A549 (cell line): ENCODE measurements around the gene PCED1B. TPM values are rescaled to one million over a fixed set of nuclear protein-coding genes. Genes with fewer than 3 reads are reported as not detected.

Experiments used
- ATAC-seq, 2 experiments: fragments of 200-7000 bp in 1 of 2; fragments of >200 bp in 1 of 2; cut with Nextera tagmentation in 1 of 2; cut with Tn5 transposase in 1 of 2; 3 replicates each; pipeline versions ENCODE4 v1.8.0 to v1.9.1; 2018 to 2020; ENCODE audit warnings: mild to moderate bottlenecking in 1 of 2, moderate library complexity in 1 of 2
- CTCF ChIA-PET: fragments of 300-600 bp; sonication (Branson Sonifier 250); formaldehyde crosslinking; extraction: SDS; loops from one replicate; lab custom pipeline; 2021; ENCODE audit warnings: antibody characterized with exemption, inconsistent platforms; lab: Yijun Ruan, JAX
- POLR2A ChIA-PET: fragments of 350-600 bp; formaldehyde crosslinking; extraction: SDS; loops from one replicate; lab custom pipeline; 2021; ENCODE audit warnings: antibody characterized with exemption, inconsistent platforms; lab: Yijun Ruan, JAX
- DNase-seq, 2 experiments: peaks; one replicate each; pipeline versions ENCODE4 v3.0.0 to v3.0.0-alpha.2; 2011 to 2016; ENCODE audit warnings: low read depth in 1 of 2, low spot score in 1 of 2
- FAIRE-seq: peaks from 2 replicates; lab custom pipeline; 2011; peaks lifted over from hg19 to GRCh38; lab: Jason Lieb, UNC
- H3K27ac ChIP-seq, 2 experiments: fragments of >200 bp; sonication (Bioruptor Twin); formaldehyde crosslinking; 3 replicates each; pipeline ENCODE4 v1.5.1; 2016 to 2017
- H3K4me1 ChIP-seq: fragments of >200 bp; sonication (Bioruptor Twin); formaldehyde crosslinking; 3 replicates; pipeline ENCODE4 v1.6.1; 2016
- H3K4me2 ChIP-seq: fragments of >200 bp; sonication (Bioruptor Twin); formaldehyde crosslinking; 3 replicates; pipeline ENCODE4 v1.6.1; 2016
- H3K4me3 ChIP-seq: fragments of >200 bp; sonication (Bioruptor Twin); formaldehyde crosslinking; 3 replicates; pipeline ENCODE4 v1.5.1; 2016
- H3K9me3 ChIP-seq: fragments of >200 bp; sonication (Bioruptor Twin); formaldehyde crosslinking; 3 replicates; pipeline ENCODE4 v1.6.1; 2016
- BHLHE40 ChIP-seq: IDR thresholded peaks from 2 replicates; pipeline ENCODE4 v1.6.1; 2012; ENCODE audit warnings: low read depth, low read length, inconsistent platforms
- EHF ChIP-seq: fragments of 250-450 bp; sonication (Bioruptor Pico); IDR thresholded peaks from 2 replicates; pipeline ENCODE4 v1.5.0; 2020; ENCODE audit warnings: mild to moderate bottlenecking
- FOXS1 ChIP-seq: fragments of 250-450 bp; sonication (Bioruptor Pico); IDR thresholded peaks from 2 replicates; pipeline ENCODE4 v1.5.0; 2020; ENCODE audit warnings: mild to moderate bottlenecking, moderate library complexity
- HEYL ChIP-seq: fragments of 250-450 bp; sonication (Bioruptor Pico); IDR thresholded peaks from 2 replicates; pipeline ENCODE4 v1.8.0; 2021; ENCODE audit warnings: mild to moderate bottlenecking, moderate library complexity
- HOXB13 ChIP-seq: fragments of 250-450 bp; sonication (Bioruptor Pico); IDR thresholded peaks from 2 replicates; pipeline ENCODE4 v1.5.0; 2020; ENCODE audit warnings: low read depth, mild to moderate bottlenecking, moderate library complexity
- JUN ChIP-seq, 2 experiments: fragments of >200 bp; sonication (Bioruptor Twin); formaldehyde crosslinking; IDR thresholded peaks; 2 replicates in 1 of 2; 3 replicates in 1 of 2; pipeline ENCODE4 v1.6.1; 2016 to 2017
- JUNB ChIP-seq: fragments of >200 bp; sonication (Bioruptor Twin); formaldehyde crosslinking; IDR thresholded peaks from 2 replicates; pipeline ENCODE4 v1.6.1; 2016
- KDM5A ChIP-seq: fragments of 200-600 bp; sonication (generic); IDR thresholded peaks from 2 replicates; pipeline ENCODE4 v1.6.1; 2016; ENCODE audit warnings: antibody characterized with exemption, mild to moderate bottlenecking
- RCOR1 ChIP-seq: fragments of 150-350 bp; IDR thresholded peaks from 2 replicates; pipeline ENCODE4 v1.6.1; 2014; ENCODE audit warnings: antibody characterized with exemption, low read length, low read depth
- ZNF302 ChIP-seq: fragments of 250-450 bp; sonication (Bioruptor Pico); IDR thresholded peaks from 2 replicates; pipeline ENCODE4 v1.9.0; 2021; ENCODE audit warnings: inconsistent platforms, mild to moderate bottlenecking, moderate library complexity
- ZSCAN20 ChIP-seq: fragments of 250-450 bp; sonication (Bioruptor Pico); IDR thresholded peaks from 2 replicates; pipeline ENCODE4 v1.8.0; 2022; ENCODE audit warnings: mild to moderate bottlenecking, moderate library complexity
- WGBS: methylation state at CpG from one replicate; pipeline ENCODE4 v1.1.6; 2017; ENCODE audit errors: missing lambda C conversion rate; 5-methylcytosine and 5-hydroxymethylcytosine counted together
- polyA plus RNA-seq, 4 experiments: library from polyadenylated mRNA; depleted of rRNA in 3 of 4; stranded (reverse); fragments of >200 nt; fragmentation: RNase III in 1 of 4; extraction: RNeasy Plus Mini Kit Qiagen cat#74134 plus additional on column Dnase treatment in 1 of 4; gene quantifications; 2 replicates in 3 of 4; 3 replicates in 1 of 4; pipeline ENCODE4 v1.2.3, GENCODE V29; 2011 to 2017
- TF ChIP-seq, protein P1 (sequence below): fragments of >200 bp; sonication (Bioruptor Twin); formaldehyde crosslinking; IDR thresholded peaks from 3 replicates; pipeline ENCODE4 v1.6.1; 2016
- TF ChIP-seq, protein P2 (sequence below): IDR thresholded peaks from 2 replicates; pipeline ENCODE4 v1.6.1; 2012; ENCODE audit warnings: low read depth, borderline replicate concordance
- TF ChIP-seq, protein P3 (sequence below): fragments of >200 bp; sonication (Bioruptor Twin); formaldehyde crosslinking; IDR thresholded peaks from 3 replicates; pipeline ENCODE4 v1.5.1; 2016

Gene PCED1B
- polyA plus RNA-seq, 2 of the 4 experiments (the other 2 are of a cell fraction), result 74.6 to 108 TPM

DNA sequence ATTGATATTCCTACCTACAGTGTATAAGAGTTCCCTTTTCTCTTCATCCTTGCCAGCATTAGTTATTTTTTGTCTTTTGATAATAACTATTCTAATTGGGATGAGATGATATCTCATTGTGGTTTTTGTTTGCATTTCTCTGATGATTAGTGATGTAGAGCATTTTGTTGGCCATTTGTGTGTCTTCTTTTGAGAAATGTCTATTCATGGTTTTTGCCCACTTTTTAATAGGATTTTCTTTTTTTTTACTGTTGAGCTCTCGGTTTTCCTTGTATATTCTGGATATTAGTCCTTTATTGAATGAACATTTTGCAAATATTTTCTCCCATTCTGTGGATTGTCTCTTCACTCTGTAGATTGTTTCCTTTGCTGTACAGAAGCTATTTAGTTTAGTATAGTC is 79.9 kb downstream of the PCED1B start (continued):
- TF ChIP-seq, protein P1, sequence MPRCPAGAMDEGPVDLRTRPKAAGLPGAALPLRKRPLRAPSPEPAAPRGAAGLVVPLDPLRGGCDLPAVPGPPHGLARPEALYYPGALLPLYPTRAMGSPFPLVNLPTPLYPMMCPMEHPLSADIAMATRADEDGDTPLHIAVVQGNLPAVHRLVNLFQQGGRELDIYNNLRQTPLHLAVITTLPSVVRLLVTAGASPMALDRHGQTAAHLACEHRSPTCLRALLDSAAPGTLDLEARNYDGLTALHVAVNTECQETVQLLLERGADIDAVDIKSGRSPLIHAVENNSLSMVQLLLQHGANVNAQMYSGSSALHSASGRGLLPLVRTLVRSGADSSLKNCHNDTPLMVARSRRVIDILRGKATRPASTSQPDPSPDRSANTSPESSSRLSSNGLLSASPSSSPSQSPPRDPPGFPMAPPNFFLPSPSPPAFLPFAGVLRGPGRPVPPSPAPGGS, result no peak

DNA sequence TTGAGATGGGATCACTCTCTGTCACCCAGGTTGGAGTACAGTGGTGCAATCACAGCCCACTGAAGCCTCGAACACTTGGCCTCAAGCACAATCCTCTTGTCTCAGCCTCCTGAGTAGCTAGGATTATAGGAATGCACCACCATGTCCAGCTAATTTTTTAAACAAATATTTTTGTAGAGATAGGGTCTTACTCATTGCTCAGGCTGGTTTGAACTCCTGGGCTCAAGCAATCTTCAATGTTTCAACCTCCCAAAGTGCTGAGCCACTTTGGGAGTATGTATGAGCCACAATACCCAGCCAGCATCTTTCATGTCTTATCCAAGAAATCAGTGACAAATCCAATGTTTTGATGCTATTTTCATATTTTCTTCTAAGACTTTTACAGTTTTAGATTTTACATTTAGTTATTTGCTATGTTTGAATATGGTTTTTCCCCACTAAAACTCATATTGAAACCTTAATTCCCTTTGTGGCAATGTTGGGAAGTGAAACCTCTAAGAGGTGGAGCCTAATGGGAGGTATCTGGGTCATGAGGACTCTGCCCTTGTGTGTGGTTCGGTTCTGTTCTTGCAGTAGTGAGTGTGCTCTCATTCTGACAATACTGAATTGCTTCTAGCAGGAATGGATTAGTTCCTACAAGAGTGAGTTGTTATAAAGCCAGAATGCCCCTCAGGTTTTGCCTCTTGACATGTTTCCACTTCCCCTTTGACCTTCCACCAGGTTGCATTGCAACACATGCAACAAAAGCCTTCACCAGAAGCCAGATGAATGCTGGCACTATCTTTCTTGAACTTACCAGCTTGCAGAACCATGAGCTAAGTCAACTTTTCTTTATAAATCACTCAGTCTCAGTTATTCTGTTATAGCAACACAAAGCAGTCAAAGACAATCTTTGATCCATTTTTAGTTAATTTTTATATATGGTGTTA is 81.2 kb downstream of the PCED1B start:
- DNase-seq (no peak), FAIRE-seq (no peak), ATAC-seq (no peak)
- Histone ChIP-seq H3K4me3 (no peak overlapping the region), H3K9me3 (peaks cover 26% of the 10 kb centered on the region), H3K4me2 (no peak overlapping the region), H3K27ac (peak overlapping the region in 1 of 2 experiments; percentile 11; a peak in 1 of 6 replicates), H3K4me1 (peaks cover 30% of the 10 kb centered on the region)
- POLR2A ChIA-PET, result no interaction called here
- CTCF ChIA-PET, result interaction anchor here (1.5 kb wide), 1 partner anchor 11 kb away, joined by 4 read pairs; no protein-coding TSS in a partner anchor
- no peak for TF ChIP-seq BHLHE40
- TF ChIP-seq ZSCAN20 (CRISPR knock-in tag), result no peak
- no peak for TF ChIP-seq ZNF302
- no peak for TF ChIP-seq JUNB
- no peak for TF ChIP-seq JUN (IDR thresholded peaks at IDR 0.05)
- WGBS, result 84% methylated on average over 2 of the region's 2 CpGs

DNA sequence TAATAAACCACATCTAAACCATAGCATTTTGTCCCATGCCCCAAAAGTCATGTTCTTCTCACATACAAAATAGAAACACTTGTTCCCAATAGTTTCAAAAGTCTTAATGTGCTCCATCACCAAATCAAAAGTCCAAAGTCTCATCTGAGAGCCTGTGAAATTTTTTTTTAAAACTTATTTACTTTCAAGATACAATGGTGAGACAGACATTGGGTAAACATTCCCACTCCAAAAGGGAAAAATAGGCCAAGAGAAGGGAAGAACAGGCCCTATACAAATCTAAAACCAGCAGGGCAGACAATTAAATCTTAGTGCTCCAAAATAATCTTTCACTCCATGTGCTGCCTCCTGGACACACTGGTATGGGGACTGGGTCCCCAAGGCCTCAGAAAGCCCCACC is 84.7 kb downstream of the PCED1B start:
- Histone ChIP-seq H3K27ac (peak overlapping the region; percentile 59 to 70; a peak in 5 of 6 replicates), H3K4me2 (no peak overlapping the region), H3K4me1 (peaks cover 30% of the 10 kb centered on the region), H3K4me3 (no peak overlapping the region), H3K9me3 (peaks cover 26% of the 10 kb centered on the region)
- TF ChIP-seq, protein P2, sequence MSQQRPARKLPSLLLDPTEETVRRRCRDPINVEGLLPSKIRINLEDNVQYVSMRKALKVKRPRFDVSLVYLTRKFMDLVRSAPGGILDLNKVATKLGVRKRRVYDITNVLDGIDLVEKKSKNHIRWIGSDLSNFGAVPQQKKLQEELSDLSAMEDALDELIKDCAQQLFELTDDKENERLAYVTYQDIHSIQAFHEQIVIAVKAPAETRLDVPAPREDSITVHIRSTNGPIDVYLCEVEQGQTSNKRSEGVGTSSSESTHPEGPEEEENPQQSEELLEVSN, result no peak
- no peak for TF ChIP-seq HOXB13 (CRISPR knock-in tag)
- TF ChIP-seq RCOR1, result no peak
- no peak for TF ChIP-seq HEYL (CRISPR knock-in tag)
- TF ChIP-seq, protein P3, sequence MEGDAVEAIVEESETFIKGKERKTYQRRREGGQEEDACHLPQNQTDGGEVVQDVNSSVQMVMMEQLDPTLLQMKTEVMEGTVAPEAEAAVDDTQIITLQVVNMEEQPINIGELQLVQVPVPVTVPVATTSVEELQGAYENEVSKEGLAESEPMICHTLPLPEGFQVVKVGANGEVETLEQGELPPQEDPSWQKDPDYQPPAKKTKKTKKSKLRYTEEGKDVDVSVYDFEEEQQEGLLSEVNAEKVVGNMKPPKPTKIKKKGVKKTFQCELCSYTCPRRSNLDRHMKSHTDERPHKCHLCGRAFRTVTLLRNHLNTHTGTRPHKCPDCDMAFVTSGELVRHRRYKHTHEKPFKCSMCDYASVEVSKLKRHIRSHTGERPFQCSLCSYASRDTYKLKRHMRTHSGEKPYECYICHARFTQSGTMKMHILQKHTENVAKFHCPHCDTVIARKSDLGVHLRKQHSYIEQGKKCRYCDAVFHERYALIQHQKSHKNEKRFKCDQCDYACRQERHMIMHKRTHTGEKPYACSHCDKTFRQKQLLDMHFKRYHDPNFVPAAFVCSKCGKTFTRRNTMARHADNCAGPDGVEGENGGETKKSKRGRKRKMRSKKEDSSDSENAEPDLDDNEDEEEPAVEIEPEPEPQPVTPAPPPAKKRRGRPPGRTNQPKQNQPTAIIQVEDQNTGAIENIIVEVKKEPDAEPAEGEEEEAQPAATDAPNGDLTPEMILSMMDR, result no peak
- TF ChIP-seq EHF, result 0 out of 2 replicates have a peak, but pooled peaks have one; percentile 14
- DNase-seq, result peak in 1 of 2 experiments; percentile 29
- no peak for FAIRE-seq
- POLR2A ChIA-PET, result no interaction called here
- ATAC-seq, result no peak
- CTCF ChIA-PET, result interaction anchor here (0.8 kb wide), 1 partner anchor 19 kb away, joined by 3 read pairs; no protein-coding TSS in a partner anchor

DNA sequence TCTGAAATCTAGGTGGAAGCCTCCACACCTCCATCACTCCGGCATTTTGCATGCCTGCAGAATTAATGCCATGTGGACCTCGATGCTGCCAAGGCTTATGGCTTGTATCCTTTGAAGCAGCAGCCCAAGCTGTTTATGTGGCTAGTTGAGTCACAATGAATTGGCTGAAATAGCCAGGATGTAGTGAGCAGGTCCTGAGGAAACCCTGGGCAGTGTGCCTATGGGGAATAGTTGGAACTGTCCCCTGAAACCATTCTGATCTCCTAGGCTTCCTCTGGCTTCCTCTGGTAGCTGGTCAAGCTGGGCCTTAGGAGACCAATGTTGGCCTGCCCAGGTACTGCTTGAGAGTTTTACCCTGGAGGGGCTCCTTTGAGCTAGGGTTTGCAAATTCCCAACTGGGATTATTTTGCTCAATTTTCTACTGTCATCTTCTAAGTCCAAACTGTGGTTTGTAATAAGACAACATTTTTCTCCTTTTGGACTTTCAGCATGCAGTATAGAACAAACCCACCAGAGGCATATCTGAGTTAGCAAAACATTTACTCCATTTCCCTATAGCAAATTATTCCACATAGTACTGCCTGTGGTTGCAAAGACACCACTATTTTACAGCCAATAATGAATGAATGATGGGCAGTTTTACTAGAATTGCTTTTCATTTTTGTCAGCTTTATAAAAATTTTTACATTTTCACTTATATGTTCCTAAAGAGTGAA is 85.5 kb downstream of the PCED1B start:
- TF ChIP-seq FOXS1 (CRISPR knock-in tag), result no peak
- TF ChIP-seq KDM5A, result no peak
- Histone ChIP-seq H3K4me2 (no peak overlapping the region; the same call in 2 of the 3 replicates), H3K4me3 (no peak overlapping the region), H3K4me1 (peaks cover 30% of the 10 kb centered on the region), H3K27ac (peak overlapping the region; percentile 59 to 70), H3K9me3 (peaks cover 19% of the 10 kb centered on the region)
- ChIA-PET CTCF (interaction anchor here (0.8 kb wide), 2 partner anchors 20 to 85 kb away, joined by 3 read pairs; partner anchors contain the start of gene AMIGO2), POLR2A (interaction anchor here (0.6 to 1.4 kb wide), 2 partner anchors 81 to 167 kb away, joined by 3 to 5 read pairs; no protein-coding TSS in a partner anchor)
- ATAC-seq (peak in 1 of 2 experiments; percentile 81; a peak in 3 of 6 replicates), FAIRE-seq (peak; percentile 63), DNase-seq (no peak)
- 93% methylated on average over 2 of the region's 2 CpGs for WGBS
